ENCODE results near the gene FHL2.
"Not testable (repeated sequence)": the region's sequence is repeated elsewhere in the genome, so short reads cannot be mapped to it uniquely, and the experiment has no call there.

FHL2 gene

DNA sequence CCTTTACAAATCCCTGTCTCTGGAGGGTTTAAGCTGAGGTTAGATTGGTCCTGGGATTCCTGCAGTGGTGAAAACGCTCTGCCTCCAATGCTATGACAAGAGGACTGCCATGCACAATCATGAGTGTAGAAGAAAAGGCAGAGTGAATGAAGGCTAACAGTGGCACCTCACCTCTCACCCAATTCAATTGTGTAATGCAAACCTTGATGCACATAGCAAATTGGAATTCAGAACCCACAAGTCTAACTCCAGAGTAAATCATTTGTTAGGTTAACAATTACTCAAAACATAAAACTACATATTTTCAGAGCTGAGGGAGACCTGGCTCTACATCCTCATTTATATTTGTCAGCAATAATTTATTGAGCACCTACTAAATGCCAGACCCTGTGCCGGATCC, 71.2 kb downstream of the FHL2 start:
- Histone ChIP-seq H3K27me3 (replicated peaks; ENCODE audit: insufficient read depth, low read length) (no peaks in the 10 kb centered on the region), H2AFZ (ENCODE audit: low read length) (no peak overlapping the region), H3F3A (ENCODE audit: insufficient read depth, low read length) (no peaks in the 10 kb centered on the region), H3K4me2 (ENCODE audit: low read depth, low read length) (peak overlapping the region; percentile 56), H3K4me3 (ENCODE audit: low read length) (no peak overlapping the region), H3K9me2 (replicated peaks; ENCODE audit: insufficient read depth, low read length) (no peaks in the 10 kb centered on the region), H4K20me1 (ENCODE audit: insufficient read depth, low read length) (0 out of 2 replicates have a peak, but pooled peaks cover 2% of the 10 kb centered on the region), H3K79me2 (ENCODE audit: low read length) (peaks cover 70% of the 10 kb centered on the region), H3K9ac (ENCODE audit: low read length) (no peak overlapping the region), H3K4me1 (ENCODE audit: low read length) (peaks cover 4% of the 10 kb centered on the region; the same call in 1 of the 2 replicates), H3K27ac (ENCODE audit: low read length) (no peak overlapping the region), H3K9me3 (replicated peaks; ENCODE audit: insufficient read depth, low read length) (no peaks in the 10 kb centered on the region), H3K36me3 (replicated peaks; ENCODE audit: insufficient read depth, low read length) (0 out of 2 replicates have a peak, but pooled peaks cover 5% of the 10 kb centered on the region)
- DNase-seq, result no peak
- TF ChIP-seq, protein P1, sequence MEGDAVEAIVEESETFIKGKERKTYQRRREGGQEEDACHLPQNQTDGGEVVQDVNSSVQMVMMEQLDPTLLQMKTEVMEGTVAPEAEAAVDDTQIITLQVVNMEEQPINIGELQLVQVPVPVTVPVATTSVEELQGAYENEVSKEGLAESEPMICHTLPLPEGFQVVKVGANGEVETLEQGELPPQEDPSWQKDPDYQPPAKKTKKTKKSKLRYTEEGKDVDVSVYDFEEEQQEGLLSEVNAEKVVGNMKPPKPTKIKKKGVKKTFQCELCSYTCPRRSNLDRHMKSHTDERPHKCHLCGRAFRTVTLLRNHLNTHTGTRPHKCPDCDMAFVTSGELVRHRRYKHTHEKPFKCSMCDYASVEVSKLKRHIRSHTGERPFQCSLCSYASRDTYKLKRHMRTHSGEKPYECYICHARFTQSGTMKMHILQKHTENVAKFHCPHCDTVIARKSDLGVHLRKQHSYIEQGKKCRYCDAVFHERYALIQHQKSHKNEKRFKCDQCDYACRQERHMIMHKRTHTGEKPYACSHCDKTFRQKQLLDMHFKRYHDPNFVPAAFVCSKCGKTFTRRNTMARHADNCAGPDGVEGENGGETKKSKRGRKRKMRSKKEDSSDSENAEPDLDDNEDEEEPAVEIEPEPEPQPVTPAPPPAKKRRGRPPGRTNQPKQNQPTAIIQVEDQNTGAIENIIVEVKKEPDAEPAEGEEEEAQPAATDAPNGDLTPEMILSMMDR (IDR thresholded peaks at IDR 0.05; ENCODE audit: low read length), result no peak
- TF ChIP-seq EZH2phosphoT487 (IDR thresholded peaks at IDR 0.05; ENCODE audit: low read length) (no peak), EZH2 (optimal IDR thresholded peaks at IDR 0.05; ENCODE audit: low read depth, low read length) (no peak)

DNA sequence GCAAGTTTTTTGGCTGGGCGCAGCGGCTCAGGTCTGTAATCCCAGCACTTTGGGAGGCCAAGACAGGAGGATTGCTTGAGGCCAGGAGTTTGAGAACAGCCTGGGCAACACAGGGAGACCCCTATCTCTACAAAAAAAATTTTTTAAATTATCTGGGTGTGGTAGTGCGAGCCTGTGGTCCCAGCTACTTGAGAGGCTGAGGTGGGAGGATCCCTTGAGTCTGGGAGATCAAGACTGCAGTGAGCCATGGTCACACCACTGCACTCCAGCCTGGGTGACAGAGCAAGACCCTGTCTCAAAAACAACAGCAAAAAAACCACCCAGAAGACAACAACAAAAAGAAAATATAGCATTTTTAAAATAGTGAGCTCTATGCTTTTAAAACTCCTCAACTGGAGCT, 71.6 kb downstream of the FHL2 start:
- H3K36me3 ChIP-seq (replicated peaks; ENCODE audit: insufficient read depth, low read length); H2AFZ ChIP-seq (ENCODE audit: low read length); H3K27ac ChIP-seq (ENCODE audit: low read length); H4K20me1 ChIP-seq (ENCODE audit: insufficient read depth, low read length); H3K4me3 ChIP-seq (ENCODE audit: low read length); H3K4me1 ChIP-seq (ENCODE audit: low read length); H3K9me2 ChIP-seq (replicated peaks; ENCODE audit: insufficient read depth, low read length); H3K27me3 ChIP-seq (replicated peaks; ENCODE audit: insufficient read depth, low read length); H3K4me2 ChIP-seq (ENCODE audit: low read depth, low read length); DNase-seq; H3F3A ChIP-seq (ENCODE audit: insufficient read depth, low read length); H3K9me3 ChIP-seq (replicated peaks; ENCODE audit: insufficient read depth, low read length); H3K9ac ChIP-seq (ENCODE audit: low read length): not testable (repeated sequence)
- peaks cover 75% of the 10 kb centered on the region for H3K79me2 ChIP-seq (ENCODE audit: low read length)

DNA sequence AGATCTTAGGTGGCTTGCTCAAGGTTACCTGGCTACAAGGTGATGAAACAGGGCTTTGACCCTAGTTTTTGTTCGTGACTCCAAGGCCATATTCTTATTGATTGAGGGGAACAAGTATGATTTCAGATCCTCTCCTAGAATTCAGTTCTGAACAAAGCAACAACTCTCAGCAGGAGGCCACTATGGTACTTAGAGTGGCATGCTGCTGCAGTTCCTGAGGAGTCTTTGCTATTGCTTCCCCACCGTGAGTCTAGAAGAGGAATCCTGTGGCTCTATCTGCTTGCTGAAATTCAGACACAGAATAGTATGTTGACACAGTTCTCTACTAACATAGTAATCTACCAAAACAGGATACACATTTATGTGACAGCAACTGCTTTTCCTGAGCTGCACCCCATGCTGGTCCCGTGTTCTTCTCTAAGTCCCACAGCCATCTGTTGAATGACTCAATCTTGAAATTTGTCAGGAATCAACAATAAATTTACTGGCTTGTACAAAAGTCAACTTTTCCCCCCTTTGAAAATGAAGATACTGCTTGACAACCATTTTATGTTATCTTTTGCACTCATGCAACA, 73.4 kb downstream of the FHL2 start:
- no peak overlapping the region for H3K27ac ChIP-seq (ENCODE audit: low read length)
- H3K27me3 ChIP-seq (replicated peaks; ENCODE audit: insufficient read depth, low read length), result no peaks in the 10 kb centered on the region
- H3K9ac ChIP-seq (ENCODE audit: low read length), result no peak overlapping the region
- no peak overlapping the region for H3K4me3 ChIP-seq (ENCODE audit: low read length)
- 0 out of 2 replicates have a peak, but pooled peaks cover 2% of the 10 kb centered on the region for H4K20me1 ChIP-seq (ENCODE audit: insufficient read depth, low read length)
- H3K36me3 ChIP-seq (replicated peaks; ENCODE audit: insufficient read depth, low read length), result peaks cover 5% of the 10 kb centered on the region; the same call in 1 of the 2 replicates
- H3K9me2 ChIP-seq (replicated peaks; ENCODE audit: insufficient read depth, low read length), result no peaks in the 10 kb centered on the region
- peaks cover 91% of the 10 kb centered on the region for H3K79me2 ChIP-seq (ENCODE audit: low read length)
- TF ChIP-seq EZH2phosphoT487 (IDR thresholded peaks at IDR 0.05; ENCODE audit: low read length) (no peak), EZH2 (optimal IDR thresholded peaks at IDR 0.05; ENCODE audit: low read depth, low read length) (no peak)
- TF ChIP-seq, protein P1 (IDR thresholded peaks at IDR 0.05; ENCODE audit: low read length), result no peak
- no peaks in the 10 kb centered on the region for H3F3A ChIP-seq (ENCODE audit: insufficient read depth, low read length)
- no peaks in the 10 kb centered on the region for H3K9me3 ChIP-seq (replicated peaks; ENCODE audit: insufficient read depth, low read length)
- H2AFZ ChIP-seq (ENCODE audit: low read length), result no peak overlapping the region
- H3K4me2 ChIP-seq (ENCODE audit: low read depth, low read length), result no peak overlapping the region
- peaks cover 4% of the 10 kb centered on the region; the same call in 1 of the 2 replicates for H3K4me1 ChIP-seq (ENCODE audit: low read length)
- DNase-seq, result no peak

DNA sequence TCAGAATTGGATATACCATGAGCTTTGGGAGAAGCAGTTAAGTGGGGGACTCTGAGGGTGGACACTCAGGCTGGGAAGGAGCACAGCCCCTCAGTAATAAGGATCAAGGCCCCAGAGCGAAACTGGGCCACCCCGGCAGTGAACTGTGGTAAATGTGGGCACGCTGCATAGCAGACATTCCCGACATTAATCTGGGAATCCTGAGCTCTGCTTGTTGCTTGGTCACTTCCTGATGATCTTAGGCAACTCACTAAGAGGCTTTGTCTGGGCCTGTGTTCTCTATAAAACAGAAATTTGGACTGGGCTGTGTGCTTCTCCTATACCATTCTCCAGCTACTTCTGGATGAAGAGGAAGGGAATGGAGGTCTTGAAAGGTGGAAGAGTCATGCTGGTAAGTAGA, 74.1 kb downstream of the FHL2 start:
- Histone ChIP-seq H3K4me3 (ENCODE audit: low read length) (no peak overlapping the region), H3K9ac (ENCODE audit: low read length) (no peak overlapping the region), H3K9me3 (replicated peaks; ENCODE audit: insufficient read depth, low read length) (no peaks in the 10 kb centered on the region), H3K27me3 (replicated peaks; ENCODE audit: insufficient read depth, low read length) (no peaks in the 10 kb centered on the region), H3K36me3 (replicated peaks; ENCODE audit: insufficient read depth, low read length) (peaks cover 5% of the 10 kb centered on the region; the same call in 1 of the 2 replicates), H3K4me1 (ENCODE audit: low read length) (no peaks in the 10 kb centered on the region), H4K20me1 (ENCODE audit: insufficient read depth, low read length) (0 out of 2 replicates have a peak, but pooled peaks cover 2% of the 10 kb centered on the region), H3K4me2 (ENCODE audit: low read depth, low read length) (no peak overlapping the region), H3F3A (ENCODE audit: insufficient read depth, low read length) (no peaks in the 10 kb centered on the region), H3K9me2 (replicated peaks; ENCODE audit: insufficient read depth, low read length) (no peaks in the 10 kb centered on the region), H2AFZ (ENCODE audit: low read length) (no peak overlapping the region), H3K79me2 (ENCODE audit: low read length) (peaks cover 92% of the 10 kb centered on the region), H3K27ac (ENCODE audit: low read length) (no peak overlapping the region)
- TF ChIP-seq EZH2 (optimal IDR thresholded peaks at IDR 0.05; ENCODE audit: low read depth, low read length) (no peak), EZH2phosphoT487 (IDR thresholded peaks at IDR 0.05; ENCODE audit: low read length) (no peak)
- TF ChIP-seq, protein P1 (IDR thresholded peaks at IDR 0.05; ENCODE audit: low read length), result no peak
- no peak for DNase-seq

Measured in MM.1S (cell line).